VCaP (cell line): ENCODE measurements around the gene DISC1.

Experiments
- H3K27ac ChIP-seq: fragments of 450-650 bp; 2 replicates; pipeline ENCODE4 v1.5.1; 2017
- CTCF ChIP-seq: fragments of 450-650 bp; conservative IDR thresholded peaks from 2 replicates; pipeline ENCODE4 v1.5.1; 2017; ENCODE audit warnings: mild to moderate bottlenecking, moderate library complexity

DISC1 gene

GRCh38 chr1:231872461-231872910 lies 245.9 kb downstream of the DISC1 start:
- H3K27ac ChIP-seq, result no peak overlapping the region

GRCh38 chr1:231878737-231879136 lies 252.1 kb downstream of the DISC1 start:
- H3K27ac ChIP-seq, result no peak overlapping the region
- no peak for TF ChIP-seq CTCF

More at GRCh38 chr1:231872461-231872910, 245.9 kb downstream of the DISC1 start:
- no peak for TF ChIP-seq CTCF

- no peak overlapping the region for H3K27ac ChIP-seq
- TF ChIP-seq CTCF, result no peak
Measured at GRCh38 chr1:231879296-231879695, 252.7 kb downstream of the DISC1 start.

- H3K27ac ChIP-seq, result no peak overlapping the region
- no peak for TF ChIP-seq CTCF
Measured at GRCh38 chr1:231882333-231882732, 255.7 kb downstream of the DISC1 start.

- no peak overlapping the region for H3K27ac ChIP-seq
- no peak for TF ChIP-seq CTCF
Measured at GRCh38 chr1:231882790-231883189, 256.2 kb downstream of the DISC1 start.

- TF ChIP-seq CTCF, result no peak
Measured at GRCh38 chr1:231883382-231883781, 256.8 kb downstream of the DISC1 start.

GRCh38 chr1:231885209-231885854 lies 258.7 kb downstream of the DISC1 start:
- no peak overlapping the region for H3K27ac ChIP-seq
- no peak for TF ChIP-seq CTCF

More at GRCh38 chr1:231883382-231883781, 256.8 kb downstream of the DISC1 start:
- H3K27ac ChIP-seq, result no peak overlapping the region
